Measurements from ENCODE around the gene SLC6A8.
A peak's percentile ranks its signal among the peaks of the same experiment; 100 is the strongest.

The SLC6A8 gene

DNA sequence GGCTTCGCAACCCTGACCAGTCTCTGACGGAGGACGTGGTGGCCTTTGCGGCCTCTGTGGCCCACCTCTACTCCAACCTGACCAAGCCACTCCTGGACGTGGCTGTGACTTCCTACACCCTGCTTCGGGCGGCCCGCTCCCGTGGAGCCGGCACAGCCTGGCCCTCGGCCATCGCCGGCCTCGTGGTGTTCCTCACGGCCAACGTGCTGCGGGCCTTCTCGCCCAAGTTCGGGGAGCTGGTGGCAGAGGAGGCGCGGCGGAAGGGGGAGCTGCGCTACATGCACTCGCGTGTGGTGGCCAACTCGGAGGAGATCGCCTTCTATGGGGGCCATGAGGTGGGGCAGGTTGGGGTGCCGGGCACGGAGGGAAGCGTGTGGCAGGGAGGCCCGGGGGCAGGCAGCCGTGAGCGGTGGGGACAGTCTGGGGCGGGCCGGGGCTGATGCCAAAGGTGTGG is 38.1 kb downstream of the SLC6A8 start:
- Histone ChIP-seq H3K79me2 (ENCODE audit: insufficient read depth, low read depth) (peaks cover 19% of the 10 kb centered on the region), H4K20me1 (ENCODE audit: insufficient read depth) (no peaks in the 10 kb centered on the region), H3K9ac (no peak overlapping the region; the same call in 1 of the 2 replicates), H2AFZ (ENCODE audit: low read depth) (no peak overlapping the region), H3K4me1 (ENCODE audit: low read depth, poor library complexity, severe bottlenecking) (peaks cover 39% of the 10 kb centered on the region), H3K36me3 (ENCODE audit: insufficient read depth) (no peaks in the 10 kb centered on the region), H3K4me3 (IDR thresholded peaks at IDR 0.05; ENCODE audit: insufficient read depth, low read depth, low read length) (no peak overlapping the region), H3K27me3 (ENCODE audit: insufficient read depth, low read depth) (no peaks in the 10 kb centered on the region), H3K27ac (peak overlapping the region; percentile 58; the same call in 1 of the 2 replicates), H3K4me2 (peak overlapping the region; percentile 17; the same call in 1 of the 2 replicates)
- TF ChIP-seq, protein P1, sequence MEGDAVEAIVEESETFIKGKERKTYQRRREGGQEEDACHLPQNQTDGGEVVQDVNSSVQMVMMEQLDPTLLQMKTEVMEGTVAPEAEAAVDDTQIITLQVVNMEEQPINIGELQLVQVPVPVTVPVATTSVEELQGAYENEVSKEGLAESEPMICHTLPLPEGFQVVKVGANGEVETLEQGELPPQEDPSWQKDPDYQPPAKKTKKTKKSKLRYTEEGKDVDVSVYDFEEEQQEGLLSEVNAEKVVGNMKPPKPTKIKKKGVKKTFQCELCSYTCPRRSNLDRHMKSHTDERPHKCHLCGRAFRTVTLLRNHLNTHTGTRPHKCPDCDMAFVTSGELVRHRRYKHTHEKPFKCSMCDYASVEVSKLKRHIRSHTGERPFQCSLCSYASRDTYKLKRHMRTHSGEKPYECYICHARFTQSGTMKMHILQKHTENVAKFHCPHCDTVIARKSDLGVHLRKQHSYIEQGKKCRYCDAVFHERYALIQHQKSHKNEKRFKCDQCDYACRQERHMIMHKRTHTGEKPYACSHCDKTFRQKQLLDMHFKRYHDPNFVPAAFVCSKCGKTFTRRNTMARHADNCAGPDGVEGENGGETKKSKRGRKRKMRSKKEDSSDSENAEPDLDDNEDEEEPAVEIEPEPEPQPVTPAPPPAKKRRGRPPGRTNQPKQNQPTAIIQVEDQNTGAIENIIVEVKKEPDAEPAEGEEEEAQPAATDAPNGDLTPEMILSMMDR (conservative IDR thresholded peaks at IDR 0.05; ENCODE audit: low read depth, low read length), result no peak

DNA sequence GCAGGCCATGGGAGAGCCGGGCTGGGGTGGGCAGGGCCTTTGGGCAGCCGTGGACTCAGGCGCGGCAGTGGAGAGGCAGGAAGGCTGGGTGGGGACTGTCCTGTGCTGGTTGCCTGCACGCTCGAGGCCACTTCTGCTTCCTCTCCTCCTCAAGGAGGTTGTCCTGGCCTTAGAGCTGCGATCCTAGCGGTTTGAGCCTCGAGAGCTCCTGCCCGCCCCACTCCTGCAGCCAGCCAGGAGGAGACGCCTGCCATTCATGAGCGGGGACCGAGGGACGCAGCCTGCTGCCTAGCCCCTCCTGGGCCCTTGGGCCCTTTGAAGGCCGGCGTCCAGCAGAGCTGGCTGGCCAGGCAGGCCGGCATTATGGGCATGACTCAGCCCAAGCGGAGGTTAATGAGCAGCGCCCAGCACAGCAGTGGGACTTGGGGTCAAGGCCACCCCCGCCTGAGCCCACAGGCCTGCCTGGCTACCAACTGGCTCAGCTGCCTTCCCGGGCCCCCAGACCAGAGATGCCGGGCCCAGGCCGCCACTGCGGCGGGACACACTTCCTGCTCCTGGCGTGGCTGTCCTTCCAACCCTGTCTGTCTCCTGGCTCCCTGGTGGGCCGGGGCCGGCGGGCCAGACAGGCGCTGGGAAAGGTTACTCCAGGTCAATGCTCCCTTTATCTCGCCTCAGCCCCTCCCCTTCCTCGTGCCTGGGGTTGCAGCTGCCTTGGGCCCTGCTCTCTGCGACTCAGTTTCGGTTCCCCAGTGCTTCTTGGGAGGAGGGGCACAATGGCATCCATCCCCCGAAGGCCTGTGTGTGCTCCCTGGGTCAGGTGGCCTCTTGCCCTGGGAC is 38.8 kb downstream of the SLC6A8 start:
- peak overlapping the region; percentile 78 for H3K4me2 ChIP-seq
- no peak overlapping the region for H2AFZ ChIP-seq (ENCODE audit: low read depth)
- peaks cover 19% of the 10 kb centered on the region for H3K79me2 ChIP-seq (ENCODE audit: insufficient read depth, low read depth)
- no peaks in the 10 kb centered on the region for H4K20me1 ChIP-seq (ENCODE audit: insufficient read depth)
- H3K27ac ChIP-seq, result peak overlapping the region; percentile 81
- no peaks in the 10 kb centered on the region for H3K36me3 ChIP-seq (ENCODE audit: insufficient read depth)
- peaks cover 45% of the 10 kb centered on the region for H3K4me1 ChIP-seq (ENCODE audit: low read depth, poor library complexity, severe bottlenecking)
- H3K4me3 ChIP-seq (IDR thresholded peaks at IDR 0.05; ENCODE audit: insufficient read depth, low read depth, low read length), result no peak overlapping the region
- H3K27me3 ChIP-seq (ENCODE audit: insufficient read depth, low read depth), result no peaks in the 10 kb centered on the region
- H3K9ac ChIP-seq, result peak overlapping the region; percentile 43; the same call in 1 of the 2 replicates
- TF ChIP-seq, protein P1 (conservative IDR thresholded peaks at IDR 0.05; ENCODE audit: low read depth, low read length), result no peak

DNA sequence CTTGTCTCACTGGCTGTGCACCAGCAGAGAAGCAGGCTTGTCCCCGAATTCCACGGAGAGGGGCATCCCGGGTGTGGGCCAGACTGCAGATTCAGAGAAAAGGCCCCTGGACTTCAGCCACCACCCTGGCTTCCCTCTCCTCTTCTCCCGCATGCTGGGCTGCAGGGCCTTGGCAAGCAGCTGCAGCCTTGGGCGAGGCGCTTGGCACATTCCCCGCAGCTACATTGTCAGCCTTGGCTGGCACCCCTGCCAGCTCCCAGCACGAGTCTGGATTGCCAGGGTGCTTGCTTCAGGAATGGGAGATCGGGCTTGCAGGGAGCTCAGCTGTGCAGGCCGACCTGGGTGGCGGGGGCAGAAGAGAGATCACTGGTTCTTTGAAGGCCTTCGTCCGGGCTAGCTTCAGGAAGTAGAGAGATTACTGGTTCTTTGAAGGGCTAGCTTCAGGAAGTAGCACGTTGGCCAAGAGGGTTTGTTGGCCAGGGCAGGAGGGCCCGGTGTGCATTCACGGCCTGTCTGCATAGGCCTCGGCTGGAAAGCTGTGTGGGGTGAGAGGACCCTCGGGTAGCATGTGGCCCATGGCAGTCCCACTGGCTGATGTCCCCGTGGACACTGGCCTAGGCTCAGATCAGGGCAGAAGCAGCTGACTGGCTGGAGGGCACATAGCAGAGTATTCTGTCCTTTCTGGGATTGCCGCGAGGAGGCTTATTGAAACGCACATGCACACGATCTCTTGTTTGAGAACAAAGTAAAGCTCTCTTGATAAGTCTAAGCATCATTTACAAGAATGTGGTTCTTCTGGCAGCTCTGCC is 39.6 kb downstream of the SLC6A8 start:
- H3K27me3 ChIP-seq (ENCODE audit: insufficient read depth, low read depth), result no peaks in the 10 kb centered on the region
- peaks cover 13% of the 10 kb centered on the region for H3K79me2 ChIP-seq (ENCODE audit: insufficient read depth, low read depth)
- H2AFZ ChIP-seq (ENCODE audit: low read depth), result peak overlapping the region; percentile 30; the same call in 1 of the 2 replicates
- no peak overlapping the region for H3K4me3 ChIP-seq (IDR thresholded peaks at IDR 0.05; ENCODE audit: insufficient read depth, low read depth, low read length)
- H3K27ac ChIP-seq, result peak overlapping the region; percentile 81
- TF ChIP-seq, protein P1 (conservative IDR thresholded peaks at IDR 0.05; ENCODE audit: low read depth, low read length), result no peak
- peaks cover 41% of the 10 kb centered on the region for H3K4me1 ChIP-seq (ENCODE audit: low read depth, poor library complexity, severe bottlenecking)
- peak overlapping the region; percentile 43; the same call in 1 of the 2 replicates for H3K9ac ChIP-seq
- peak overlapping the region; percentile 78 for H3K4me2 ChIP-seq
- no peaks in the 10 kb centered on the region for H3K36me3 ChIP-seq (ENCODE audit: insufficient read depth)
- no peaks in the 10 kb centered on the region for H4K20me1 ChIP-seq (ENCODE audit: insufficient read depth)

DNA sequence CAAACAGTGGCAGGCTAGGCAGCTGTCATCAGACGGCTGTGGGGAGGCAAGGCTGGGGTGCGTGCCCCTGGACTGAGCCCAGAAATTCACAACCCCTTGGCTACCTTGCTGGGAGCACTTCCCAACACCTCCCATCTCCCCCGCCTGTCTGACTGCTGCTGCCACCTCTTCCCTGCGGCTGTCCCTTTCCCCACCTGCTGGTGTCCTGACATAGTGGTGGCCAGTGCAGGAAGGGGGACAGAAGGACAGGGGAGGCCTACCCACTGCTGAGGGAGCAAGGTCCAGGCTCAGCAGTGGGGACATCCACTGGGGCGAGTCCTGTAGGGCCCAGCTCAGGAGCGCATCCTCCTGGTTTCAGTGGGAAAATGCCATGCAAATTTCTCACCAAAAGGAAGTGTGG is 40.4 kb downstream of the SLC6A8 start:
- TF ChIP-seq, protein P1 (conservative IDR thresholded peaks at IDR 0.05; ENCODE audit: low read depth, low read length), result no peak
- no peak overlapping the region for H3K9ac ChIP-seq

More for the DNA sequence above, 40.4 kb downstream of the SLC6A8 start:
- peaks cover 5% of the 10 kb centered on the region; the same call in 1 of the 2 replicates for H3K79me2 ChIP-seq (ENCODE audit: insufficient read depth, low read depth)
- no peak overlapping the region for H3K4me2 ChIP-seq
- H3K27me3 ChIP-seq (ENCODE audit: insufficient read depth, low read depth), result no peaks in the 10 kb centered on the region
- H4K20me1 ChIP-seq (ENCODE audit: insufficient read depth), result no peaks in the 10 kb centered on the region
- no peak overlapping the region; the same call in 1 of the 2 replicates for H3K27ac ChIP-seq
- H3K36me3 ChIP-seq (ENCODE audit: insufficient read depth), result no peaks in the 10 kb centered on the region
- no peak overlapping the region for H2AFZ ChIP-seq (ENCODE audit: low read depth)
- H3K4me1 ChIP-seq (ENCODE audit: low read depth, poor library complexity, severe bottlenecking), result peaks cover 36% of the 10 kb centered on the region
- H3K4me3 ChIP-seq (IDR thresholded peaks at IDR 0.05; ENCODE audit: insufficient read depth, low read depth, low read length), result no peak overlapping the region

All from KMS-11 (cell line).